ENCODE data around the gene OR52I2. TPM values are rescaled to one million over a fixed set of nuclear protein-coding genes. Genes with fewer than 3 reads are reported as not detected.

OR52I2 gene
- total RNA-seq, 1 experiment from 2014 or later: not detected

GRCh38 chr11:4605057-4605456 is 23.5 kb downstream of the OR52I2 start:
- no TSS peak for BruUV-seq (replicated peaks)
- H3K79me2 ChIP-seq (ENCODE audit: low read depth): no peaks in the 10 kb centered on the region
- no peak overlapping the region for H3K27ac ChIP-seq
- no peaks in the 10 kb centered on the region for H3K36me3 ChIP-seq (ENCODE audit: low read depth)
- no peaks in the 10 kb centered on the region for H3K9me3 ChIP-seq (ENCODE audit: insufficient read depth, low read depth)
- H2AFZ ChIP-seq: no peak overlapping the region
- TF ChIP-seq EZH2 (IDR thresholded peaks at IDR 0.05; ENCODE audit: low read depth) (no peak), CTCF (conservative IDR thresholded peaks at IDR 0.05) (no peak)
- no peak for DNase-seq
- ChIA-PET POLR2A (ENCODE audit: unreplicated experiment) (no interaction called here), CTCF (no interaction called here)
- no peaks in the 10 kb centered on the region for H3K27me3 ChIP-seq (ENCODE audit: insufficient read depth, low read depth)
- H3K9me2 ChIP-seq (ENCODE audit: insufficient read depth): no peaks in the 10 kb centered on the region
- H3K4me1 ChIP-seq (replicated peaks; ENCODE audit: insufficient read depth): 0 out of 2 replicates have a peak, but pooled peaks cover 4% of the 10 kb centered on the region
- no peaks in the 10 kb centered on the region for H3F3A ChIP-seq (ENCODE audit: insufficient read depth, low read depth)
- intact Hi-C loops (cut with micrococcal nuclease; ENCODE audit: unreplicated experiment): no loop called here
- H3K4me2 ChIP-seq: no peak overlapping the region
- no peaks in the 10 kb centered on the region for H4K20me1 ChIP-seq (ENCODE audit: insufficient read depth)
- no peak overlapping the region for H3K4me3 ChIP-seq

DNA sequence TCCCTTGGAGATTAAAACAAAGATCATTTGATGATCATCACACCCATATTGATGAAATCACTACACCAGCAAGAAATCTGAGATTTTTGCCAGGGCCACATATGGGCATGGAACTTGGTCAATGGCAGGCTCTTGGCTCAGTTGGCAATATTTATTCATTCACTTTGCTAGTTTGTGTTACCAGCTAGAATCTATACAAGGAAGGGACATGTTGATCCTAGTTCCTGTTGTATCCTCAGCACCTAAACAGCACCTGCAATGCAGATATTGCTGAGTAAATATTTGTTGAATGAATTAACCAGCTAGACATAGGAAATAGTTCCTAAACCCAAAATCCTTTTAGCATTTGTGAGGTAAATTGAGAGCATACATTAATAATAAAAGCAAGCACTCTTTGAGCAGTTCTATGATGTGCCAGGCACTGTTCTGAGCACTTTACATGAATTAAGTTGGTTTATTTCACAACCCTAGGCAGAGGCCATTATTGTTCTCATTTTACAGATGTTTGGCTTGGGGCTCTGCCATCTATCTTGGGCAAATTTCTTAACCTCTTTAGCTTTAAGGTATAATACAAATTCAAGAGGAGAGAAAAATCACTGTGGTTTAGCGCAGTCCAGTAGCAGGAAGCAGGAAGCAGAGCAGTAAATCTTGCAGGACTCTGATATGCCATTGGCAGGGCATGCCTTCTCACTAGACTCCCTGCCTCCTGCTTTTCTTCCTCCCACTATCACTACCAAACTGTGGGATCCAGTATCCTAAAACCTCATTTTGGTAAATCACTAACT is 24.9 kb downstream of the OR52I2 start:
- no peak overlapping the region for H2AFZ ChIP-seq
- H3F3A ChIP-seq (ENCODE audit: insufficient read depth, low read depth): no peaks in the 10 kb centered on the region
- TF ChIP-seq CTCF (conservative IDR thresholded peaks at IDR 0.05) (no peak), EZH2 (IDR thresholded peaks at IDR 0.05; ENCODE audit: low read depth) (no peak)
- ChIA-PET POLR2A (ENCODE audit: unreplicated experiment) (no interaction called here), CTCF (no interaction called here)
- intact Hi-C loops (cut with micrococcal nuclease; ENCODE audit: unreplicated experiment): no loop called here
- no peak overlapping the region for H3K27ac ChIP-seq
- no peaks in the 10 kb centered on the region for H3K9me2 ChIP-seq (ENCODE audit: insufficient read depth)
- H3K4me1 ChIP-seq (replicated peaks; ENCODE audit: insufficient read depth): 0 out of 2 replicates have a peak, but pooled peaks cover 4% of the 10 kb centered on the region
- H3K9me3 ChIP-seq (ENCODE audit: insufficient read depth, low read depth): no peaks in the 10 kb centered on the region
- no peaks in the 10 kb centered on the region for H4K20me1 ChIP-seq (ENCODE audit: insufficient read depth)
- H3K36me3 ChIP-seq (ENCODE audit: low read depth): no peaks in the 10 kb centered on the region
- DNase-seq: no peak
- H3K27me3 ChIP-seq (ENCODE audit: insufficient read depth, low read depth): no peaks in the 10 kb centered on the region
- no peaks in the 10 kb centered on the region for H3K79me2 ChIP-seq (ENCODE audit: low read depth)
- H3K4me2 ChIP-seq: peak overlapping the region; percentile 94; the same call in 1 of the 2 replicates
- BruUV-seq (replicated peaks): no TSS peak
- H3K4me3 ChIP-seq: no peak overlapping the region

DNA sequence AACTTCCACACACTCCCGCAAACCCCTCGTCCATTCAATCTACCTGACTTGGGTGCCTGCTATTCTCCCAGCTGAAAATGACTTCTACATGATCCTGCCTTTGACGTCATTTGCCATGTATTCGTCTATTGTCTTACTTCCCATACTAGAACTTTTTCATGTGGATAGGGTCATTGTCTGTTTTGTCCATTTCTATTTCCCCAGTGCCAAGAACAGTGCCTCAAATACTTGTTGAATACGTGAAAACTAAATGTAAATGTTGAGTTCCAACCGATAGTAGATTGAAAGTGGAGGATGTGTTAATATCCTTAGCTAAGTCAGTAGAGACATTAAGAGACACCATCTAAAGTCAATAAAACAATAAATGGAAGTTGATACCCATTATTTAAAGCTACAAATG is 25.6 kb downstream of the OR52I2 start:
- Histone ChIP-seq H3K9me2 (ENCODE audit: insufficient read depth) (no peaks in the 10 kb centered on the region), H3K36me3 (ENCODE audit: low read depth) (no peaks in the 10 kb centered on the region), H3K4me3 (peak overlapping the region; percentile 68), H3K27ac (no peak overlapping the region), H3K27me3 (ENCODE audit: insufficient read depth, low read depth) (no peaks in the 10 kb centered on the region), H3K4me2 (peak overlapping the region; percentile 94), H3F3A (ENCODE audit: insufficient read depth, low read depth) (no peaks in the 10 kb centered on the region), H4K20me1 (ENCODE audit: insufficient read depth) (no peaks in the 10 kb centered on the region), H3K79me2 (ENCODE audit: low read depth) (no peaks in the 10 kb centered on the region), H3K4me1 (replicated peaks; ENCODE audit: insufficient read depth) (0 out of 2 replicates have a peak, but pooled peaks cover 4% of the 10 kb centered on the region), H2AFZ (peak overlapping the region; percentile 88), H3K9me3 (ENCODE audit: insufficient read depth, low read depth) (no peaks in the 10 kb centered on the region)
- intact Hi-C loops (cut with micrococcal nuclease; ENCODE audit: unreplicated experiment): no loop called here
- BruUV-seq (replicated peaks): no TSS peak
- POLR2A ChIA-PET (ENCODE audit: unreplicated experiment): no interaction called here
- TF ChIP-seq EZH2 (IDR thresholded peaks at IDR 0.05; ENCODE audit: low read depth) (no peak), CTCF (conservative IDR thresholded peaks at IDR 0.05) (no peak)
- CTCF ChIA-PET: no interaction called here
- DNase-seq: no peak
